Measurements from ENCODE around the gene FANCE. TPM values are rescaled to one million over a fixed set of nuclear protein-coding genes. Genes with fewer than 3 reads are reported as not detected.
A peak's percentile ranks its signal among the peaks of the same experiment; 100 is the strongest.

The FANCE gene
- total RNA-seq, 1 experiment from 2014 or later, result 4.3 TPM

GRCh38 chr6:35469751-35470662, 17.9 kb downstream of the FANCE start:
- in situ Hi-C loops (cut with HindIII; ENCODE audit: low pct_unique_long_range_greater_than_20kb, low sequenced_read_pairs), result no loop called here
- H3K4me1 ChIP-seq (ENCODE audit: control insufficient read depth, insufficient read depth, low read length), result peaks cover 42% of the 10 kb centered on the region
- intact Hi-C loops (cut with micrococcal nuclease; ENCODE audit: unreplicated experiment), result no loop called here
- TF ChIP-seq REST (IDR thresholded peaks at IDR 0.05; ENCODE audit: insufficient read depth in 1 of 2, low read depth in 2 of 2, low read length in 1 of 2) (no peak), SIN3A (IDR thresholded peaks at IDR 0.05; ENCODE audit: borderline replicate concordance, insufficient read depth, low read depth, low read length) (0 out of 2 replicates have a peak, but pooled peaks have one; percentile 48)
- peak overlapping the region; percentile 85 for H3K27ac ChIP-seq (ENCODE audit: low read length)
- ChIA-PET POLR2A (no interaction called here), CTCF (no interaction called here)
- DNase-seq (ENCODE audit: low read depth, low spot score) (no peak), ATAC-seq (no peak)
- no peaks in the 10 kb centered on the region for H3K9me3 ChIP-seq (ENCODE audit: control insufficient read depth, insufficient read depth, low read depth, low read length)
- peaks cover 30% of the 10 kb centered on the region for H3K36me3 ChIP-seq (ENCODE audit: control insufficient read depth, insufficient read depth, low read length)
- H3K27me3 ChIP-seq (ENCODE audit: control insufficient read depth, insufficient read depth, low read length), result no peaks in the 10 kb centered on the region
- TSS peak; percentile 86 for BruUV-seq (replicated peaks)
- peak overlapping the region; percentile 95 for H3K4me3 ChIP-seq (ENCODE audit: low read depth in 2 of 2, low read length in 2 of 2)

GRCh38 chr6:35470663-35471120, 18.6 kb downstream of the FANCE start:
- no peak for ATAC-seq
- in situ Hi-C loops (cut with HindIII; ENCODE audit: low pct_unique_long_range_greater_than_20kb, low sequenced_read_pairs) (no loop called here), intact Hi-C loops (cut with micrococcal nuclease; ENCODE audit: unreplicated experiment) (no loop called here)
- no peaks in the 10 kb centered on the region for H3K27me3 ChIP-seq (ENCODE audit: control insufficient read depth, insufficient read depth, low read length)
- TF ChIP-seq REST (IDR thresholded peaks at IDR 0.05; ENCODE audit: insufficient read depth in 1 of 2, low read depth in 2 of 2, low read length in 1 of 2) (no peak), SIN3A (IDR thresholded peaks at IDR 0.05; ENCODE audit: borderline replicate concordance, insufficient read depth, low read depth, low read length) (no peak), POLR2AphosphoS5 (IDR thresholded peaks at IDR 0.05; ENCODE audit: low read depth, low read length) (peak; percentile 19; the same call in 1 of the 2 replicates), CTCF (IDR thresholded peaks at IDR 0.05) (no peak), TCF7L2 (IDR thresholded peaks at IDR 0.05; ENCODE audit: low read depth, low read length) (no peak)
- BruUV-seq (replicated peaks), result no TSS peak
- CTCF ChIA-PET, result no interaction called here
- no peak for DNase-seq (ENCODE audit: low read depth, low spot score)
- H3K36me3 ChIP-seq (ENCODE audit: control insufficient read depth, insufficient read depth, low read length), result peaks cover 30% of the 10 kb centered on the region
- no peaks in the 10 kb centered on the region for H3K9me3 ChIP-seq (ENCODE audit: control insufficient read depth, insufficient read depth, low read depth, low read length)
- peaks cover 42% of the 10 kb centered on the region for H3K4me1 ChIP-seq (ENCODE audit: control insufficient read depth, insufficient read depth, low read length)
- peak overlapping the region; percentile 95 for H3K4me3 ChIP-seq (ENCODE audit: low read depth in 2 of 2, low read length in 2 of 2)
- H3K27ac ChIP-seq (ENCODE audit: low read length), result peak overlapping the region; percentile 44; the same call in 1 of the 2 replicates
- POLR2A ChIA-PET, result interaction anchor here (0.7 kb wide), 1 partner anchor 25 kb away, joined by 3 read pairs; no protein-coding TSS in a partner anchor
